MM.1S (cell line): ENCODE data around the gene PLAA.
"Not testable (repeated sequence)": the region's sequence is repeated elsewhere in the genome, so short reads cannot be mapped to it uniquely, and the experiment has no call there.

Source experiments
- DNase-seq: peaks from one replicate; pipeline ENCODE4 v3.0.0-alpha.2; 2015
- H2AFZ ChIP-seq: fragments of 300-600 bp; sonication (generic); 2 replicates; pipeline ENCODE4 v1.6.0; 2016; ENCODE audit warnings: antibody characterized with exemption, low read length
- H3F3A ChIP-seq: fragments of 300-600 bp; sonication (generic); 2 replicates; pipeline ENCODE4 v1.6.1; 2016; ENCODE audit warnings: mild to moderate bottlenecking, antibody characterized with exemption, low read length, moderate library complexity, mixed read lengths; ENCODE audit not compliant: insufficient read depth
- H3K27ac ChIP-seq: fragments of 300-600 bp; sonication (generic); 2 replicates; pipeline ENCODE4 v1.5.1; 2016; ENCODE audit warnings: mild to moderate bottlenecking, low read length
- H3K27me3 ChIP-seq: fragments of 300-600 bp; sonication (generic); replicated peaks from 2 replicates; pipeline ENCODE4 v1.6.0; 2016; ENCODE audit warnings: low read length; ENCODE audit not compliant: insufficient read depth
- H3K36me3 ChIP-seq: fragments of 300-600 bp; sonication (generic); replicated peaks from 2 replicates; pipeline ENCODE4 v1.6.1; 2016; ENCODE audit warnings: mild to moderate bottlenecking, low read length, mixed read lengths; ENCODE audit not compliant: insufficient read depth
- H3K4me1 ChIP-seq: fragments of 300-600 bp; sonication (generic); 2 replicates; pipeline ENCODE4 v1.6.1; 2016; ENCODE audit warnings: low read length, mixed read lengths
- H3K4me2 ChIP-seq: fragments of 300-600 bp; sonication (generic); 2 replicates; pipeline ENCODE4 v1.6.0; 2016; ENCODE audit warnings: low read depth, low read length
- H3K4me3 ChIP-seq: fragments of 300-600 bp; sonication (generic); 2 replicates; pipeline ENCODE4 v1.5.1; 2016; ENCODE audit warnings: low read length, mixed read lengths
- H3K79me2 ChIP-seq: fragments of 300-600 bp; sonication (generic); 2 replicates; pipeline ENCODE4 v1.6.1; 2016; ENCODE audit warnings: mixed run types, low read length, mixed read lengths
- H3K9ac ChIP-seq: fragments of 300-600 bp; sonication (generic); 2 replicates; pipeline ENCODE4 v1.6.1; 2016; ENCODE audit warnings: low read length, mixed read lengths
- H3K9me2 ChIP-seq: fragments of 300-600 bp; sonication (generic); replicated peaks from 2 replicates; pipeline ENCODE4 v1.6.1; 2016; ENCODE audit warnings: mild to moderate bottlenecking, low read length, mixed read lengths; ENCODE audit not compliant: insufficient read depth
- H3K9me3 ChIP-seq: fragments of 300-600 bp; sonication (generic); replicated peaks from 2 replicates; pipeline ENCODE4 v1.6.1; 2016; ENCODE audit warnings: mild to moderate bottlenecking, low read length, mixed read lengths; ENCODE audit not compliant: insufficient read depth
- H4K20me1 ChIP-seq: fragments of 300-600 bp; sonication (generic); 2 replicates; pipeline ENCODE4 v1.6.1; 2016; ENCODE audit warnings: mild to moderate bottlenecking, low read length, moderate library complexity, mixed read lengths; ENCODE audit not compliant: insufficient read depth
- CTCF ChIP-seq: fragments of 300-600 bp; sonication (generic); IDR thresholded peaks from 2 replicates; pipeline ENCODE4 v1.5.1; 2016; ENCODE audit warnings: antibody characterized with exemption, low read length, mixed read lengths
- EZH2 ChIP-seq: fragments of 300-600 bp; sonication (generic); optimal IDR thresholded peaks from 2 replicates; pipeline ENCODE3; 2017; ENCODE audit warnings: low read depth, mild to moderate bottlenecking, antibody characterized with exemption, low read length, mixed read lengths
- EZH2phosphoT487 ChIP-seq: fragments of 300-600 bp; sonication (generic); IDR thresholded peaks from 2 replicates; pipeline ENCODE4 v1.6.1; 2018; ENCODE audit warnings: antibody characterized with exemption, low read length

Gene PLAA

GRCh38 chr9:26880262-26880661 lies 66.8 kb downstream of the PLAA start:
- Histone ChIP-seq H3K9me2 (no peaks in the 10 kb centered on the region), H3K27me3 (no peaks in the 10 kb centered on the region), H3K4me3 (no peak overlapping the region), H3K79me2 (no peaks in the 10 kb centered on the region), H3K9ac (no peak overlapping the region), H3K9me3 (no peaks in the 10 kb centered on the region), H3F3A (no peaks in the 10 kb centered on the region), H2AFZ (no peak overlapping the region), H4K20me1 (no peaks in the 10 kb centered on the region), H3K27ac (no peak overlapping the region), H3K36me3 (no peaks in the 10 kb centered on the region), H3K4me2 (no peak overlapping the region), H3K4me1 (no peaks in the 10 kb centered on the region)
- DNase-seq, result no peak
- no peak for TF ChIP-seq EZH2
- TF ChIP-seq EZH2phosphoT487, result no peak

- DNase-seq, H3F3A ChIP-seq, H3K9me3 ChIP-seq, H3K79me2 ChIP-seq, H3K36me3 ChIP-seq, H2AFZ ChIP-seq, H3K4me2 ChIP-seq, H3K9ac ChIP-seq, H4K20me1 ChIP-seq, H3K9me2 ChIP-seq, H3K4me3 ChIP-seq, H3K27me3 ChIP-seq, H3K27ac ChIP-seq, H3K4me1 ChIP-seq: not testable (repeated sequence)
Observed at GRCh38 chr9:26875155-26875554, 71.9 kb downstream of the PLAA start.

- no peaks in the 10 kb centered on the region for H3K9me3 ChIP-seq
- no peaks in the 10 kb centered on the region for H3K79me2 ChIP-seq
- TF ChIP-seq EZH2 (no peak), CTCF (no peak), EZH2phosphoT487 (no peak)
- no peaks in the 10 kb centered on the region for H4K20me1 ChIP-seq
- no peak overlapping the region for H2AFZ ChIP-seq
- no peak overlapping the region for H3K27ac ChIP-seq
- no peak overlapping the region for H3K9ac ChIP-seq
- H3K36me3 ChIP-seq, result no peaks in the 10 kb centered on the region
- no peaks in the 10 kb centered on the region for H3F3A ChIP-seq
- no peaks in the 10 kb centered on the region for H3K27me3 ChIP-seq
- no peaks in the 10 kb centered on the region for H3K9me2 ChIP-seq
- H3K4me1 ChIP-seq, result no peaks in the 10 kb centered on the region
- H3K4me3 ChIP-seq, result no peak overlapping the region
- DNase-seq, result no peak
- H3K4me2 ChIP-seq, result no peak overlapping the region
Observed at GRCh38 chr9:26870292-26870691, 76.8 kb downstream of the PLAA start.

- DNase-seq, result no peak
- TF ChIP-seq CTCF (no peak; the same call in 1 of the 2 replicates), EZH2phosphoT487 (no peak), EZH2 (no peak)
- H2AFZ ChIP-seq, result no peak overlapping the region
- no peaks in the 10 kb centered on the region for H3K79me2 ChIP-seq
- H3K36me3 ChIP-seq, result no peaks in the 10 kb centered on the region
- H3K27ac ChIP-seq, result no peak overlapping the region
- H3F3A ChIP-seq, result no peaks in the 10 kb centered on the region
- no peaks in the 10 kb centered on the region for H3K27me3 ChIP-seq
- H3K4me3 ChIP-seq, result no peak overlapping the region
- no peaks in the 10 kb centered on the region for H3K4me1 ChIP-seq
- H4K20me1 ChIP-seq, result no peaks in the 10 kb centered on the region
- no peaks in the 10 kb centered on the region for H3K9me2 ChIP-seq
- no peak overlapping the region for H3K9ac ChIP-seq
- H3K9me3 ChIP-seq, result no peaks in the 10 kb centered on the region
- H3K4me2 ChIP-seq, result no peak overlapping the region
Observed at GRCh38 chr9:26863074-26863473, 84.0 kb downstream of the PLAA start.
